HG03558 (cell line): Measurements from ENCODE around the gene RIT2.

ENCODE experiments used
- ATAC-seq: cut with Tn5 transposase; IDR thresholded peaks from one replicate; pipeline ENCODE4 v1.9.1; 2021; ENCODE audit warnings: moderate number of reproducible peaks; ENCODE audit not compliant: unreplicated experiment; ENCODE audit errors: extremely low read depth

Gene RIT2

DNA sequence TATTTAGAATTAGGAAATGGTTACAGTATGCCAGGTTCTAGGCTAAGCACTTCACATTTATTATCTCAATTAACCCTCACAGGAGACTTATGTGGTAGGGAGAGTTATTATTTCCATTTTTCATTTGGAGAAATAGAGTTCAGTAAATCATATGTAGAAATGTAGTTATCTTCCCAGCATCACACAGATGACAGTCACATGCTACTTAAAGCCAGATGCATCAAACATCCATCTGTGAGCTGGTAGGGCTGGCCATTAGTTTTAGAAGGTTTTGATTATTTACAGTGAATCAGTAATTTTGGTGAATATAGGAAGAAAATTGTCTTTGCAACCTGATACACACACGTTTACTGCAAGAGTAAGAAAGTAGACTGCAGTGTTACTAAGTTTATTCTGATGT lies 97.9 kb downstream of the RIT2 start:
- no peak for ATAC-seq

DNA sequence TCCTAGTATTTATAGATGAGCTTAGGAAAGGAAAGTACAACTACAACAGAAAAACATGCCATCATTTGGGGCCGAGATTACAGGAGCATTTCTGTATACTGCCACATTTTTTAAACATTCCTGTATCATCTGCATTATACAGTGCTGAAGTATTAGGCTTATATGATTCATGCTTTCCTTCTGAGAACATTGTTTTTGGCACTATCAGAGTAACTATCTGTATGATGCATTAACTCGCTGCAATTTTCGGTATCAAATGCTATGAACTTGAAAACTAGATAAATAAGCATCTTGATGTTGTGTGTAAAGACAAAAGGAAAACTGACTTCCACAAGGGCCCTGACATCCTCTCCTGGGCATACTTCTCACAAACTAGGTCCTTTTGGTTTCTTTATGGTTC lies 102.0 kb downstream of the RIT2 start:
- no peak for ATAC-seq

DNA sequence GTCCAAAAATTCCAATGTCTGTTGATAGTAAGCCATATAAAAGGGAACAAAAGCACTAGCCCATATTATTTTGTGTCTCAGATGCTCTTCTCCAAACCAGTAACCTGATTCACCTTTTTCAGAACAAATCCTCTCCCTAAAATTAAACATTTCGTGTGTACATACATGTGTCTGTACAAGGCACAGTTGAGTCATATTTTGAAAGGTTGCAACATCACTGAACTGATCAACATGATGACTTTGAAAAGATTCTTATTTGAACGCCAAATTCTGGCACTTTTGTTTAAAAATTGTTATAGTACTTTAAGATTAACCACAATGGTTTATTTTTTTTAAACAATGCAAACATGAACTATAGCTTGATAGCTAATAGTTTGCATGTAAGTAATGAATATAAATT lies 102.5 kb downstream of the RIT2 start:
- no peak for ATAC-seq

DNA sequence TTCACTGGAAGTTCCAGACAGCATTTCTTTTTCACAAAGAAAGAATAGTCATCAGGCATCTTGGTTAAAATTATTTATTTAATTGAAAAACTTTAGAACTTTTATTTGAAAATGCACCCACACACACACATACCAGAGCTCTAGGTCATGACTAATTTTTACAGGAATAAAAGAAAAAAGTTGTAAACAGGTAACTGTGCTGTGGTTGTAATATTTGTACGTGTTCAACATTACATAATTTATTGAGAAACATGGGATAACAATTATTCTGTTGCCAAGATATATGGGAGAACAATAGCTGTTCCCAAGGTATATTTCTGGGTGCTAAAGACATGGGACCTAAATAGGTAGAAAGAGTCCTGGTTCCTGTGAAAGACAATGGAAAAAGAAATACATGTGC lies 104.9 kb downstream of the RIT2 start:
- ATAC-seq = no peak

DNA sequence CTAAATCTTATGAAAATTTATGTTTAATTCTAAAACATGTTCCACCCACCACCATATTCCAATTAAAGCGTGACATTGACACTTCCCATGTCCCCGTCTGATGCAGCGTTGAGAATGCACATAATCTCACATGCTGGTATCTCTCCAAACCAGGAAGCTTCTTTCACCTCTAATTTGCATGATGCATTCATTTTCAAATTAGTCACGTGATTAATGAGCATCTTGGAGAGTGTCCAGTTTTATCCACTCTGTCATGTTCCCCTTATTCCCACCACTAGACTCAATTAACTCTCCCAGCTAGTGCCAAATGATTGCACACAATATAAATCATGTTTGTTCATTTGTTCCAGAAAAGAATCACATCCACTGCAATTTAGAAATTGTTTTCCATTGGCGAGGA lies 105.8 kb downstream of the RIT2 start:
- no peak for ATAC-seq

DNA sequence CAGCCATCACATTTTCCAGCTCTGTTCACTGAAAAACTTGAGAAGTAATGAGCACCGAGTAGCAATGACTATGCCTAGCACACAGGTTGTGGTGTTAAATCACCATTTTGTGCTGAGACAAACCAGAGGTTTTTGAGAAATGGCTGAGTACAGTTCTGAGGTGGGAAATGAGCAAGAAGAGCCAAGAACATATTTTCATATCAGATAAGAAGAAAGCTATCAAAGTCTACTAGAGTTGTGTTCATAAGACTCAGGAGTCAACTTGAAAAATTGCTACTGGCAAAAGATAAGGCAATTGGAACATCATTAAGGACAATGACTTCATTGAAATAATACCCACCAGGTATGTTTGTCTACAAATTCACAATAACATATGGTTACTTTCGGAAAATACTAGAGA lies 108.1 kb downstream of the RIT2 start:
- no peak for ATAC-seq

DNA sequence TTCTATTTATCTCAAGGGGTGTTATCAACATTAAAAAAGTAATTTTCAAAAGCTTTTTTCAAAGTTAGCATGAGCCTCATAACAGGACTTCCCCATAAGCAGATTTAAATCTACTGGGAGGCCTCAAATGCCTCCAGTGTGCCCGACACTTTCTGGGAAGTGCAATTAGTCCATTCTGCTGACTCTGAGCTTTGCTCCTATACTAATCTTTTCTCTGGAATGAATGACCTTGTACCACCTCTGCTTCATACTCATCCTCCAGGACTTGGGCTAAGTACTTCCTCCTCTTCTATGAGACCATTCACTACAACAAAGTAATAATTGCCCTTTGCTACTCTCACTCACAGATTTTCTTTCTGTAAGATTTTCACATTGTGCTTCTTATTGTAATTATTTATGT lies 111.1 kb downstream of the RIT2 start:
- no peak for ATAC-seq

DNA sequence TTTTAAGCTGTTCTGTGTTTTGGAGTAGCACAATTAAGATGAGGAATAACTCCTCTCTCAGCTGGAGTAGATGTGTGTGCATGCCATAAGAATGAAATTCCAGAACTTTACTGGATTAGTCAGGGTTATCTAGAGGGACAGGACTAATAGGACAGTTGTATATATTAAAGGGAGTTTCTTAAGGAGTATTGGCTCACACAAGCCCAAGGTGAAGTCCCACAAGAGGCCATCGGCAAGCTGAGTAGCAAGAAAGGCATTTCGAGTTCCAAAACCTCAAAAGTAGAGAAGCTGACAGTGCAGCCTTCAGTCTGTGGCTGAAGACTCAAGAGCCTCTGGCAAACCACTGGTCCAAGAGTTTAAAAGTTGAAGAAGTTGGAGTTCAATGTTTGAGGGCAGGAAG lies 113.7 kb downstream of the RIT2 start:
- no peak for ATAC-seq

DNA sequence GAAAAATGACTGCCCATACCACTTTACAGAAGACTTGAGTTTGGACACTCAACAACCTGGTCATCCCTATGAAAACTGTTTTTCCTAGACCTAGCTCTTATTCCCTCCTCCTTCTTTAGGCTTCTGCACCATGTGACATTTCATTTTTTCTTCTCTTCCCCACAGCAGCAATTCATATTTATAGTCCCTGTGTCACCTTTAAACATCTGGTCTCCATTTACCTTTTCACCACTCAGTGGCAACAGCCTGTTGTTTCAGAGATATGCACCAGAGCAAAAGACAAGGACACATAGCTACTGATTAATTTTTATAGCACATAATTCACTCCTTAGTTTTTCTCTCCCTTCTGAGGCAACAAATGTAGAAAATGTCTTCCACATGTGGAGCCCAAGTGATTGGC lies 118.7 kb downstream of the RIT2 start:
- ATAC-seq = no peak

DNA sequence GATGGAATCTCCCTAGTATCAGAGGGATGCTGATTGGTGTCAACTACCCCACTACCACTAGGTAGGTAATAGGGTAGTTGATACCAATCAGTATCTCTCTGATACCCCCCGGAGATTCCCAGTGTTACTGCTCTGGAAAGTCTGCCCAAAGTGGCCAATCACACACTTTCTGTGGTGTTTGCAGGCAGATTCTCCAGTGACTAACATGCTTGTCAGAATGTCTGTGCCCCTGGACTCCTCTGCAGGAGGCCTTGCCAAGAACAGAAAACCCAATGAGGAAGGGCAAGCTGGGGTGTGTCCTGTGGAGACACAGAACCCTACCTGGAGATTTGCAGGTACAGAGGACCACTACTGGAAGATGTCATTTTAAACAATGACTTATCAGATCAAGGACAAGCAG lies 135.1 kb downstream of the RIT2 start:
- ATAC-seq = no peak

DNA sequence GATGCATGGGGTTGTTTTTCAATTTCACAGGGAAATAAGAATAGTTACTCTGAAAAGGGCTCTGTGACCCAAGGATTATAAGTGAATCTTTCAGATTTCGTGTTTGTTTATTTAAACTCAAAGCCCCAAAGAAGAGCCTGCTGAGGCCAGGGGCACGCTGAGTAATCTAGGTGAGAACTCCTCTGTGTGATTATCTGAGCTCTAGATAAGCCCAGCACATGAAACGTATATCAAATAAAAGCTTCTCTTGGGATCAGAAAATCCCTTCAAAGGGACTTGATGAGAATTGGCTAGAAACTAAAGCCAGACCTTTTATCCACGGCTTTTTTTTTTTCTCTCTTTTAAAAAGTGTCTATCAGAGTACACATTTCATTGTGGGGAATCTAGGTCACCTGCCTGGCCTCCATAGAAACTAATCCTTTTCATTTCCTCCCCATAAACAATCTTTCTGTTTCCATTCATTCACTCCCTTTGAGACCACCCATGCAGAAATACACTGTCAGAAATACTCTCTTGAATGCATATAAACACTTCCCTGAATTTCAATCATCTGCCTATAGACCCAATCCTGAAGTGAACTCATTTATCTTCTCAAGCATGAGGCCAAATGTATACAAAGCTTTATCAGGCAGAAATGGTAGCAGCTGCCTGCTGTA lies 137.4 kb downstream of the RIT2 start:
- no peak for ATAC-seq

DNA sequence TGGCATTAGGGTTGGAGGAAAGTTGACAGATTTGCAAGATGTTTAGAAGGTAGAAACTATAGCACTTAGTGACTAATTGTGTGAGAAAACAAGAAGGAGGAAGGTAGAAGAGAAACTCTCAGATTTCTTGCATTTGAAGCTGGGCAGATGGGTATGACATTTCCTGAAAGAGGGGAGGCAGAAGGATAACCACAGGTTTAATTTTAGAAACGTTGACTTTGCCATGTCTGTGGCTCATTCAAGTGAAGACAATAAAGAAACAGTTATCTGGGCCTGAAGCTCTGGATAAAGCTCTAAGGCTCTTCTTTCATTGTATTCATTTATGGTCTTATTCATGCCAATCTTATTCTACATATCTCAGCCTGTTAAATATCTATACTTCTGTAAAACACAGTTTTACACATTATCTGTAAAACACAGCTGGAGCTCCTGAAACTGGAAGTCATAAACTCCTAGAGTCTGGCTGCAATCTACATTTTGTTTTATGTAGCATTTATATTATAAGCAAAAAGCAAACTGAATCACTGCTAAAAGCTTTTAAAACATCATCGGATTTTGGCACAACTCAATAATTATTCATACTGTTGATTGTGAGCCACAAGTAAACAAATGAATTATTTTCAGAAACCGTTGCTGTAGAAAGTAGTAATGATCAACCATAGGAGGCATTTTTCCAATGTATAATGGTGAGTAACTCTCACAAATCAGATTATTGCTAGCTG lies 138.5 kb downstream of the RIT2 start:
- ATAC-seq = no peak

DNA sequence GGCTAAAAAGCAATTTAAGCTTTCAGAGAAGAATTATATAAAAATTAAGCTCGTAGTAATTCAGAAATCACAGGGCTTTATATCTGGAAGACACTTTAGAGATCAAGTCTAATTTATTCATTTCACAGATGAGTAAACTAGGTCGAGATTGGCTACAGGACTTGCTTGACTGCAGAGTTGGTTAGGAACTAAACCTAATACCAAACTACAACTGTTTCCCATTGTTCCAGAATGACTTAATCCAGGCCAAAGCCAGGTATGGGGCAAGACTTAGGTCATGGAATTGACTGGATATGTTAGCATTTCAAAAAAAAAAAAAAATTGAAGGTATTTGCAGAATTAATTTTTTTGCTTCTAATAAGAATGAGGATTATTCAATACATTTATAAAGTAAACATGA lies 146.1 kb downstream of the RIT2 start:
- no peak for ATAC-seq

DNA sequence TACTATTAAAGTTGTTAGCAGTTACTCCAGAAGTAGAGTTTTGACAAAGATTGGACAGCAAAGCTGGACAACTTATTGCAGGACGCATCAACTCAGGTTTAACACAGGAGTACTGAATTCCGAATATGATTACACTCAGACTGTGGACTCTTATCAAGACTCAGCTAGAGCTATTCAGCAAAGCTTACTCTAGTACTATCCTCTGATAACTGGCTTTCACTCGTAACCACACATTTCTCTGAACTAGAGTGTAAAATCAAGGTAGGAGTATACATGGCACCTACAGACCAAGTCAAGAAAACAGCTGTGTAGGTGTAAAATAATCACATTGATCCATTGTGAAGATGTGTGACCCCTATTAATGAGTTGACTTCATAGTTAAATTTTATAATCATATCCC lies 154.2 kb downstream of the RIT2 start:
- no peak for ATAC-seq

DNA sequence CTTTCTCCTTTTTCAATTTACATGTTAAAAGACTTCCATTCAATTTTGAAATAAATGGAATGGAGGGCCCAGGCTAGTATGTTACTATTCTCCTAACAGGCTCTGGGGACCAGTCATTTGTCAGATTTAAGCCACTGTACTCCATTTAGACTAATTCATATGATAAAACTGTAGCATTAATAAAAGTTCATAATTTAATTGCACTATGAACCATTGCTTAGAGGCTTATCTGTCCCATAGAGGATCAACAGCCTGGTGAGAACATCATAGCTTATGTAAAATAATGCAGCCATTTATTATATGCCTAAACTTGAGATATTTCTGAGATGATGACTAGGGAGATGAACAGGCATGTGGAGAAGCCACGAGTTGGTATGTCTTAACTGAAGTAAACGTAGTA lies 156.0 kb downstream of the RIT2 start:
- no peak for ATAC-seq

DNA sequence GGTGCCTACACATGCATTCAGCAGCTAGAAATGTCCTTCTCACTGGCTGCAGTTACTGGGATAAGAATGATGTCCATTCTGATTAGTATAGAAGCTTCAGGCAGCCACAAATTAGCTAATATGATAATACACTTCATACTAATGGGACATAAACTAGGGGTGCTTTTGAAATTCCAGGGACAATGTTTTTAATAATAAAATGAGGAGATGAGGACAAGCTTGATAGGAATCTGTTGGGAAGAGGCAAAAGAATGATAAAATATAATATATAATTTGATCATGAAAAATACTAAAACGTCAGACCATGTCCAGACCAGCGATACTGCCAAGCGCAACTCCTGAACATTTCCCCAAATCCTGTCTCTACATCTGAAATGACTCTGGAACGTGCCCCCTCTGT lies 157.1 kb downstream of the RIT2 start:
- no peak for ATAC-seq

DNA sequence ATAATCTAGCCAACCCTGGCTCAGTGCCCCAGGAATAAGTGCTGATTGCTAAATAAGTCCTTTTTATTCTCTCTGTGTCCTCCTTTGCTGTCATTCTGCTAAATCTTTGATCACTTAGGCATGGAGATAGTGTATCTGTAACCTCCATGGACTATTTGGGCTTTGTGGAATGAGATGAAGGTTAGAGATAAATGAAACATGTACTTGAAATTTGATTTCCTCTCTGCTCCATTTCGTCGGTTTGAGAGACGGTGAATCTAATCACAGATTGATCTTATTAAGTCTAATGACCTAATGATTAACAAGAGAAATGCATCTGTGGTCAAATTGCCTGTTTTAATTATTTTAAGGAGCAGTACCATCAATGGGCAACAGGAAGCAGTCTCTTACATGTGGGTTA lies 159.2 kb downstream of the RIT2 start:
- ATAC-seq = no peak

DNA sequence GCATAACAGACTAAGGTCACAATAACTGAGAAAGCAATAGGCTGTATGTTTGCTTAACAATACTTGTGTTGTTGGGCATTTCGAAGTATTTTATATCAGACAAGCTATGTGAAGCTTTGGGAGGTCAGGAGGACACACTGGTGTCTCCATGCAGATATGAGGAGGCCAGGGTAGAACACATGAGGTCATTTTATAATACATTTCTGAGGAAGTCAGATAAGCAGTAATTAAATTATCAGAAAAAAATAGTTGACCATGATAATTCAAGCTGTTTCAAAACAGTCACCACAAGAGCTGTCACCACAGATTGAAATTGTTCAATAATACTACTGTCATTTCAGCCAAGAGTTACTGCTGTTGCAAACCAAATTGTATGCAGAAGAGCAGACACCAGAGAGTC lies 160.6 kb downstream of the RIT2 start:
- ATAC-seq = no peak

DNA sequence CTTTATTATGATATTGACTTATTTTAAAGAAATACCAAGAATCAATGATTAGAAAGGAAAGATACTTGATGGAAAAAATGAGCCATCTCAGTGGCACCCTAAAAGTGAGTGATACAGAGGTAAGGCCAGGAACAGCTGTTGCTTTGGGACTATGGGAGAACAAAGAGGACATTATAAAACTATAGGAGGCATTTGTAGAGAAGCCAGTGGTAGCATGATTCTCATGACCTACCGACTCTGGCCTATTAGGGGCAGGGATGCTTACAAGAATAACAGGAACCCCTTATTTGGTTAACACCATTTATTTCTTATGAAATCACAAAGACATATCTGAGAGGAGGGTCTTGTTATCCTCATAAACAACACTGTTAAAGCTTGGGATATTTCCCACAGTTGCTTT lies 162.2 kb downstream of the RIT2 start:
- ATAC-seq = no peak

DNA sequence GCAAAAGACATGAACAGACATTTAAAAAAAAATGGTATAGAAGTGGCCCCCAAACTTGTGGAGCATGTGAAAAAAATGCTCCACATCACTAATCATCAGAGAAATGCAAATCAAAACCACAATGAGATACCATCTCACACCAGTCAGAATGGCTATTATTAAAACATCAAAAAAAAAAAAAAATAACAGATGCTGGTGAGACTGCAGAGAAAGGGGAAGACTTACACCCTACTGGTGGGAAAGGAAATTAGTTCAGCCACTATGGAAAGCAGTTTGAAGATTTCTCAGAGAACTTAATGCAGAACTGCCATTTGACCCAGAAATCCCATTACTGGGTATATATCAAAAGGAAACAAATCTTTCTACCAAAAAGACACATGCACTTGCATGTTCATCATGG lies 164.8 kb downstream of the RIT2 start:
- ATAC-seq = no peak

DNA sequence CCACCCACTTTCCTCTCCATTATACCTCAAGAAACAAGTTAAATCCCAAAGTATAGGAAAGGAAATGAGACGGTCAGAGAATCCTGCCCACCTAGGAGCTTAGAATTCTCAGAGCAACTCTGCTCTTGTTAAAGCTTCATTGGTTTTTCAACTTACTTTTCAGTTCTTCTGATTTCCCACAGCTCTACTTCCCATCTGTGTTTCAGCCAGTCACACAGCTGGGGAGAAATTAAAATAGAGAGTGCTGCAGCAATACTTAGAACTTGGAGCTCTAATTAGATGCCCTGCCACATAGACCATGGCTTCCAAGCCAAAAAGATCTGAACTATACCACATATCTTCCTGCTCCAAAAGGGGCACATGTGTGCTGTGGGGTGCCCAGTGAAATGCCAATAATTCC lies 166.7 kb downstream of the RIT2 start:
- no peak for ATAC-seq

DNA sequence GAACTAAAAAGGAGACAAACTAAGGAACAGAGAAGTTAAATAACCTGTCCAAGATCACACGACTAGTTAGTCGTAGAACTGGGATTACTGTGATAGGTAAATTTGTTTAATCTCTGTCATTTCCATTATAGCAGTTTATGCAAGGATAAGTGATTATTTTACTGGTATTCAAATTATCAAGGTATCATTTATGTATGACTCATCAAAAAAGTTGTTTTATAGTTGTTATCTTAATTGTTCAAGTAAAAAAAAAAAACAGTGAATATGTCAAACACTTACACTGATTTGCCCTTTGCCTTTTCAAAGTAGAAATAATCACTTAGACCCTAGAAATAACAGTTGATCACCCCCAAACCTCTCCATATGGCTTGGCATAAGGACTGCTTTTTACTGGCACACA lies 173.6 kb downstream of the RIT2 start:
- no peak for ATAC-seq
